Aortic smooth muscle cell (primary cell): ENCODE measurements around the gene AKR1B15. TPM values are rescaled to one million over a fixed set of nuclear protein-coding genes. Genes with fewer than 3 reads are reported as not detected.

Experiments used
- total RNA-seq: library from RNA; depleted of rRNA; stranded (reverse); fragments of >200 nt; gene quantifications from 2 replicates; pipeline ENCODE4 v1.2.3, GENCODE V29; 2014

The AKR1B15 gene
- total RNA-seq = not detected in 2 replicates

GRCh38 chr7:134548877-134549276, at the start of gene AKR1B15:
Gene AKR1B15, plus strand, starts transcription at chr7:134549110. Its CDS starts 15,510 bp downstream, at chr7:134564620.

Other genes starting within 250 kb of the AKR1B15 start
- 20.1 and 21.5 TPM in 2 replicates for gene SLC35B4, start 232.2 kb upstream of the AKR1B15 start, total RNA-seq
- gene AKR1B1, start 90.0 kb upstream of the AKR1B15 start, total RNA-seq = 72.8 and 82.0 TPM in 2 replicates
- 2.2 and 2.4 TPM in 2 replicates for gene AKR1B10, start 21.5 kb upstream of the AKR1B15 start, total RNA-seq
- gene BPGM, start 97.7 kb downstream of the AKR1B15 start, total RNA-seq = 46.6 and 48.4 TPM in 2 replicates
- gene CALD1, start 230.5 kb downstream of the AKR1B15 start, total RNA-seq = 313 and 329 TPM in 2 replicates